ENCODE measurements around the gene C17orf50. TPM values are rescaled to one million over a fixed set of nuclear protein-coding genes. Genes with fewer than 3 reads are reported as not detected.

The C17orf50 gene
- not detected for total RNA-seq
- polyA plus RNA-seq = under 1 TPM in 1 of 2 donors, not detected in 1; 0.19 TPM
- long read RNA-seq, donor 1 = 0 reads
- long read RNA-seq, donor 2 = 0 reads
- long read RNA-seq, donor 3 = 0 reads

DNA sequence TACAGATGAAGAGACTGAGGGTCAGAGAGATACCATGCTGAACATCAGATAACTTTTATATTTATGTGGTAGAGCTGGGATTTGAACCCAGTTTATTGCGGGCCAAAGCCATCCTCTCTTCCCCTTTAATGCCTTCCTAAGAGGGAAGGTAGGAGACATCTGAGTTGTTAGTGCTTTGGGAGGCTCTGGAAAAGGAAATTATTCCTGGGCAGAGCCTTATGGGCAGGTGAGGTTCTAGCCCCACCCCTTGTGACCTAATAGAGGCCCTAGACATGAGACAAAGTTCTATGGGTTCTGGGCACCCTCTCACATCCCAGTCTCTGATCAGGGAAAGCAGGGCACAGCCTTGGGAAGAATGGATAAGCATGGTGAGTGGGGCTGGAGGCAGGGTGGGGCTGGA lies at the start of gene C17orf50:
Gene C17orf50, plus strand, starts transcription at position 301 of the 400 bp plus-strand sequence. Its CDS starts 55 bp downstream, at position 356.
- no peak within 1 kb of the TSS for H3K27ac ChIP-seq
- no peaks in the 10 kb centered on the region for H3K36me3 ChIP-seq
- no peak for ATAC-seq
- TF ChIP-seq POLR2A (IDR thresholded peaks at IDR 0.05) = no peak
- TF ChIP-seq, protein P1, sequence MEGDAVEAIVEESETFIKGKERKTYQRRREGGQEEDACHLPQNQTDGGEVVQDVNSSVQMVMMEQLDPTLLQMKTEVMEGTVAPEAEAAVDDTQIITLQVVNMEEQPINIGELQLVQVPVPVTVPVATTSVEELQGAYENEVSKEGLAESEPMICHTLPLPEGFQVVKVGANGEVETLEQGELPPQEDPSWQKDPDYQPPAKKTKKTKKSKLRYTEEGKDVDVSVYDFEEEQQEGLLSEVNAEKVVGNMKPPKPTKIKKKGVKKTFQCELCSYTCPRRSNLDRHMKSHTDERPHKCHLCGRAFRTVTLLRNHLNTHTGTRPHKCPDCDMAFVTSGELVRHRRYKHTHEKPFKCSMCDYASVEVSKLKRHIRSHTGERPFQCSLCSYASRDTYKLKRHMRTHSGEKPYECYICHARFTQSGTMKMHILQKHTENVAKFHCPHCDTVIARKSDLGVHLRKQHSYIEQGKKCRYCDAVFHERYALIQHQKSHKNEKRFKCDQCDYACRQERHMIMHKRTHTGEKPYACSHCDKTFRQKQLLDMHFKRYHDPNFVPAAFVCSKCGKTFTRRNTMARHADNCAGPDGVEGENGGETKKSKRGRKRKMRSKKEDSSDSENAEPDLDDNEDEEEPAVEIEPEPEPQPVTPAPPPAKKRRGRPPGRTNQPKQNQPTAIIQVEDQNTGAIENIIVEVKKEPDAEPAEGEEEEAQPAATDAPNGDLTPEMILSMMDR (IDR thresholded peaks at IDR 0.05) = no peak
- H3K4me3 ChIP-seq = no peak within 1 kb of the TSS
- intact Hi-C loops (cut with DNase I) = no loop called here
- no peak for DNase-seq
- H3K9me3 ChIP-seq = no peaks in the 10 kb centered on the region
- peaks cover 0 to 15% (median 9%) of the 10 kb centered on the region in 12 donors for H3K4me1 ChIP-seq
- 63 to 91% (median 86%) methylated on average over 1 of the region's 1 CpG for WGBS, 4 donors
- no peaks in the 10 kb centered on the region for H3K27me3 ChIP-seq

- DNase-seq (no peak), ATAC-seq (no peak)
- intact Hi-C loops (cut with DNase I) = no loop called here
- Histone ChIP-seq H3K27me3 (no peaks in the 10 kb centered on the region), H3K36me3 (peaks cover 0 to 69% (median 37%) of the 10 kb centered on the region in 9 donors), H3K4me1 (peaks cover 3 to 72% (median 39%) of the 10 kb centered on the region in 12 donors), H3K9me3 (no peaks in the 10 kb centered on the region), H3K4me3 (no peak overlapping the region), H3K27ac (no peak overlapping the region)
- WGBS, 4 donors = 94 to 98% (median 96%) methylated on average over 2 of the region's 2 CpGs
- TF ChIP-seq POLR2A (IDR thresholded peaks at IDR 0.05) = no peak
- TF ChIP-seq, protein P1 (IDR thresholded peaks at IDR 0.05) = no peak
These were observed 49.7 kb upstream of the C17orf50 start for GRCh38 chr17:35710950-35711349.

DNA sequence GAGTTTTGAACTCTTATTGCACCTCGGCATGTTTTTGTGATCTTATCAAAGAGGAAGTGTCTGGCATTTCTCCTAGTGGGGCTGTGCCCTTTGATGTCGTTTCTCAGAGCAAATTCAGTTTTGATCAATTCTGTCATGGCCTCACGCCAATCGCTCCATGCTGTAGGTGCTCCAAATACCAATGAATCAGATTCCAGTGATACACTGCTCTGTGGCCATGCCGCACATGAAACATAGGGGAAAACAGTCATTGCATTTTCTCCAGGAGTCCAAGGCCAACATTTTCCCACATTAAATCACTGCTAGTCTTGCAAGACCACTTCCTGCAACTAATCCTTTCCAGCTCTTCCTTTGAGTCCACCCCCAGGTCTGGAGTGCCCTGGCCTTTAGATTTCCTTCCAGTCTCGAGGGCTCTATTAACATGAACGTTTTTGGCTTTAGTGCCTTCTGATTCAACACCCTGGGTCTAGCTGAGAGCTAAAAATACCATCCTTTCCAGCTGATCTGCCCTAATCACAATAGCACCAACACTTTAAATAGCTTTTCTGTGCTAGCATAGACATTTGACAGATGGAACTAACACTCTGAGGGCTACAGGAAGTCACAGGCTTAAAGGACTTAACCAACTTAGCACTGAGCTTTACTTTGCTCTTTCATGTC lies 47.5 kb upstream of the C17orf50 start:
- Histone ChIP-seq H3K27me3 (no peaks in the 10 kb centered on the region), H3K9me3 (no peaks in the 10 kb centered on the region), H3K4me1 (peaks cover 3 to 77% (median 43%) of the 10 kb centered on the region in 12 donors), H3K36me3 (peaks cover 0 to 90% (median 58%) of the 10 kb centered on the region in 9 donors), H3K27ac (peak overlapping the region; percentile 74 to 90 (median 84)), H3K4me3 (peak overlapping the region in 2 of 12 donors; percentile 8 to 18)
- TF ChIP-seq POLR2A (IDR thresholded peaks at IDR 0.05) = peak in 1 of 2 donors; percentile 43
- TF ChIP-seq, protein P1 (IDR thresholded peaks at IDR 0.05) = no peak
- peak in 2 of 5 donors; percentile 28 to 54 for DNase-seq
- WGBS, 4 donors = 9 to 15% (median 13%) methylated on average over 7 of the region's 7 CpGs
- intact Hi-C loops (cut with DNase I) = no loop called here
- ATAC-seq = peak; percentile 87 to 95 (median 93)

- Histone ChIP-seq H3K36me3 (peaks cover 0 to 90% (median 51%) of the 10 kb centered on the region in 9 donors), H3K4me3 (no peak overlapping the region), H3K27ac (peak overlapping the region in 10 of 12 donors; percentile 75 to 90 (median 84)), H3K9me3 (no peaks in the 10 kb centered on the region), H3K27me3 (no peaks in the 10 kb centered on the region), H3K4me1 (peaks cover 3 to 59% (median 30%) of the 10 kb centered on the region in 12 donors)
- intact Hi-C loops (cut with DNase I) = no loop called here
- TF ChIP-seq, protein P1 (IDR thresholded peaks at IDR 0.05) = no peak
- no peak for TF ChIP-seq POLR2A (IDR thresholded peaks at IDR 0.05)
- DNase-seq = no peak
- ATAC-seq = no peak
- 83 to 86% (median 85%) methylated on average over 2 of the region's 2 CpGs for WGBS, 4 donors
These were observed 45.7 kb upstream of the C17orf50 start for GRCh38 chr17:35714988-35715387.
